ENCODE measurements around the gene FARP1. TPM values are rescaled to one million over a fixed set of nuclear protein-coding genes. Genes with fewer than 3 reads are reported as not detected.

The FARP1 gene
- total RNA-seq, 4 donors from 2014 or later, result 1.5 to 10.3 (median 6.4) TPM

GRCh38 chr13:98192008-98192407 is 49.1 kb downstream of the FARP1 start:
- no peaks in the 10 kb centered on the region for H3K36me3 ChIP-seq
- H3K4me1 ChIP-seq, result peaks cover 0 to 11% (median 0%) of the 10 kb centered on the region in 3 donors
- no peak for DNase-seq
- no peak overlapping the region for H3K27ac ChIP-seq
- H3K4me3 ChIP-seq, result no peak overlapping the region
- no peaks in the 10 kb centered on the region for H3K27me3 ChIP-seq
- H3K9me3 ChIP-seq, result no peaks in the 10 kb centered on the region
- intact Hi-C loops (cut with DNase I), result no loop called here
- WGBS, 2 donors, result 46 to 68% methylated on average over 2 of the region's 2 CpGs
- no peak for TF ChIP-seq POLR2A (IDR thresholded peaks at IDR 0.05)
- no peak for TF ChIP-seq CTCF (IDR thresholded peaks at IDR 0.05)

GRCh38 chr13:98195054-98195791 is 52.3 kb downstream of the FARP1 start:
- intact Hi-C loops (cut with DNase I), result no loop called here
- Histone ChIP-seq H3K36me3 (no peaks in the 10 kb centered on the region), H3K27ac (no peak overlapping the region), H3K4me1 (no peaks in the 10 kb centered on the region), H3K4me3 (no peak overlapping the region), H3K9me3 (no peaks in the 10 kb centered on the region), H3K27me3 (no peaks in the 10 kb centered on the region)
- TF ChIP-seq CTCF (IDR thresholded peaks at IDR 0.05) (no peak), POLR2A (IDR thresholded peaks at IDR 0.05) (no peak)
- 59 to 82% methylated on average over 10 of the region's 10 CpGs for WGBS, 2 donors
- no peak for DNase-seq

- TF ChIP-seq CTCF (IDR thresholded peaks at IDR 0.05), result no peak
- Histone ChIP-seq H3K4me1 (no peaks in the 10 kb centered on the region), H3K36me3 (no peaks in the 10 kb centered on the region), H3K4me3 (no peak overlapping the region), H3K27ac (no peak overlapping the region), H3K27me3 (no peaks in the 10 kb centered on the region), H3K9me3 (no peaks in the 10 kb centered on the region)
- DNase-seq, result no peak
- 79 to 85% methylated on average over 2 to 3 of the region's 4 CpGs for WGBS, 2 donors
- intact Hi-C loops (cut with DNase I), result no loop called here
Measured at GRCh38 chr13:98198683-98199082, 55.8 kb downstream of the FARP1 start.

GRCh38 chr13:98199480-98199879 is 56.6 kb downstream of the FARP1 start:
- no peak overlapping the region for H3K4me3 ChIP-seq
- H3K36me3 ChIP-seq, result no peaks in the 10 kb centered on the region
- WGBS, 2 donors, result 50 to 66% methylated on average over 4 of the region's 4 CpGs
- no peak for DNase-seq
- TF ChIP-seq CTCF (IDR thresholded peaks at IDR 0.05), result no peak
- no peak for TF ChIP-seq POLR2A (IDR thresholded peaks at IDR 0.05)
- intact Hi-C loops (cut with DNase I), result no loop called here
- peaks cover 0 to 2% (median 0%) of the 10 kb centered on the region in 3 donors for H3K9me3 ChIP-seq
- no peaks in the 10 kb centered on the region for H3K4me1 ChIP-seq
- no peak overlapping the region for H3K27ac ChIP-seq
- no peaks in the 10 kb centered on the region for H3K27me3 ChIP-seq

- intact Hi-C loops (cut with DNase I), result no loop called here
Measured at GRCh38 chr13:98200211-98200878, 57.5 kb downstream of the FARP1 start.

More at GRCh38 chr13:98200211-98200878, 57.5 kb downstream of the FARP1 start:
- DNase-seq, result no peak
- no peak overlapping the region for H3K4me3 ChIP-seq
- no peaks in the 10 kb centered on the region for H3K36me3 ChIP-seq
- H3K4me1 ChIP-seq, result no peaks in the 10 kb centered on the region
- peaks cover 0 to 4% (median 2%) of the 10 kb centered on the region in 3 donors for H3K9me3 ChIP-seq
- 80 to 81% methylated on average over 5 of the region's 5 CpGs for WGBS, 2 donors
- TF ChIP-seq POLR2A (IDR thresholded peaks at IDR 0.05) (no peak), CTCF (IDR thresholded peaks at IDR 0.05) (no peak)
- no peak overlapping the region for H3K27ac ChIP-seq
- H3K27me3 ChIP-seq, result no peaks in the 10 kb centered on the region
